HL-60 (cell line): ENCODE data around the gene CENPF.

Source experiments
- CTCF ChIP-seq: IDR thresholded peaks from one replicate; pipeline ENCODE4 v1.5.1; 2011; ENCODE audit warnings: low read length, control low read depth, inconsistent platforms; ENCODE audit not compliant: insufficient read depth
- REST ChIP-seq: IDR thresholded peaks from 2 replicates; pipeline ENCODE4 v1.6.1; 2012; ENCODE audit warnings: low read depth; ENCODE audit not compliant: insufficient replicate concordance

- TF ChIP-seq CTCF (no peak), REST (no peak)
These were observed 62.7 kb downstream of the CENPF start for GRCh38 chr1:214665606-214666110.
